ENCODE measurements around the gene SCAF4. TPM values are rescaled to one million over a fixed set of nuclear protein-coding genes. Genes with fewer than 3 reads are reported as not detected.
"Not testable (repeated sequence)": the region's sequence is repeated elsewhere in the genome, so short reads cannot be mapped to it uniquely, and the experiment has no call there.

SCAF4 gene
- total RNA-seq, 1 donor from 2014 or later = 14.2 TPM

DNA sequence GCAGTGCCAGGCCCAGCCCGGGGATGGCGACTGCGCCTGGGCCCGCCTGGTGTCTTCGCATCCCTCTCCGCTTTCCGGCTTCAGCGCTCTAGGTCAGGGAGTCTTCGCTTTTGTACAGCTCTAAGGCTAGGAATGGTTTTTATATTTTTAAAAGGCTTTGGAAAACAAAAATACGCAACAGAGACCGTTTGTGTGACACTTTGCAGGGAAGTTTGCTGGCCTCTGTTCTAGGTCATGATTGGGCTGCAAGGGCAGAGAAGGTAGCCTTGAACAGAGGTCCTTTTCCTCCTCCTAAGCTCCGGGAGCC is 71.7 kb downstream of the SCAF4 start:
- Histone ChIP-seq H3K27me3 (ENCODE audit: control insufficient read depth, insufficient read depth, low read length) (no peaks in the 10 kb centered on the region), H3K4me3 (ENCODE audit: low read depth, low read length) (peak overlapping the region; percentile 98), H3K36me3 (ENCODE audit: control insufficient read depth, insufficient read depth, low read length) (peaks cover 2% of the 10 kb centered on the region)
- TF ChIP-seq CTCF (IDR thresholded peaks at IDR 0.05; ENCODE audit: insufficient read depth, low read length, poor library complexity, severe bottlenecking) = no peak
- DNase-seq (ENCODE audit: low read depth) = no peak

DNA sequence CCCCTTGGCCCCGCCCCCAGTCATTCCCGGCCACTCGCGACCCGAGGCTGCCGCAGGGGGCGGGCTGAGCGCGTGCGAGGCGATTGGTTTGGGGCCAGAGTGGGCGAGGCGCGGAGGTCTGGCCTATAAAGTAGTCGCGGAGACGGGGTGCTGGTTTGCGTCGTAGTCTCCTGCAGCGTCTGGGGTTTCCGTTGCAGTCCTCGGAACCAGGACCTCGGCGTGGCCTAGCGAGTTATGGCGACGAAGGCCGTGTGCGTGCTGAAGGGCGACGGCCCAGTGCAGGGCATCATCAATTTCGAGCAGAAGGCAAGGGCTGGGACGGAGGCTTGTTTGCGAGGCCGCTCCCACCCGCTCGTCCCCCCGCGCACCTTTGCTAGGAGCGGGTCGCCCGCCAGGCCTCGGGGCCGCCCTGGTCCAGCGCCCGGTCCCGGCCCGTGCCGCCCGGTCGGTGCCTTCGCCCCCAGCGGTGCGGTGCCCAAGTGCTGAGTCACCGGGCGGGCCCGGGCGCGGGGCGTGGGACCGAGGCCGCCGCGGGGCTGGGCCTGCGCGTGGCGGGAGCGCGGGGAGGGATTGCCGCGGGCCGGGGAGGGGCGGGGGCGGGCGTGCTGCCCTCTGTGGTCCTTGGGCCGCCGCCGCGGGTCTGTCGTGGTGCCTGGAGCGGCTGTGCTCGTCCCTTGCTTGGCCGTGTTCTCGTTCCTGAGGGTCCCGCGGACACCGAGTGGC is 72.2 kb downstream of the SCAF4 start, which contains the start of gene SOD1:
Gene SOD1 (plus strand): TSS at position 158 of the 723 bp plus-strand sequence. CDS start 77 bp downstream, at position 235.
- TF ChIP-seq CTCF (IDR thresholded peaks at IDR 0.05; ENCODE audit: insufficient read depth, low read length, poor library complexity, severe bottlenecking) = no peak
- H3K36me3 ChIP-seq (ENCODE audit: control insufficient read depth, insufficient read depth, low read length) = peaks cover 2% of the 10 kb centered on the region
- H3K27me3 ChIP-seq (ENCODE audit: control insufficient read depth, insufficient read depth, low read length) = no peaks in the 10 kb centered on the region
- DNase-seq (ENCODE audit: low read depth) = peak; percentile 61
- peak within 1 kb of the TSS; percentile 98 for H3K4me3 ChIP-seq (ENCODE audit: low read depth, low read length)

DNA sequence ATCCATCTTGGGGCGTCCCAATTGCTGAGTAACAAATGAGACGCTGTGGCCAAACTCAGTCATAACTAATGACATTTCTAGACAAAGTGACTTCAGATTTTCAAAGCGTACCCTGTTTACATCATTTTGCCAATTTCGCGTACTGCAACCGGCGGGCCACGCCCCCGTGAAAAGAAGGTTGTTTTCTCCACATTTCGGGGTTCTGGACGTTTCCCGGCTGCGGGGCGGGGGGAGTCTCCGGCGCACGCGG is 72.7 kb downstream of the SCAF4 start:
- Histone ChIP-seq H3K36me3 (ENCODE audit: control insufficient read depth, insufficient read depth, low read length) (peaks cover 2% of the 10 kb centered on the region), H3K4me3 (ENCODE audit: low read depth, low read length) (peak overlapping the region; percentile 98), H3K27me3 (ENCODE audit: control insufficient read depth, insufficient read depth, low read length) (no peaks in the 10 kb centered on the region)
- DNase-seq (ENCODE audit: low read depth) = no peak
- no peak for TF ChIP-seq CTCF (IDR thresholded peaks at IDR 0.05; ENCODE audit: insufficient read depth, low read length, poor library complexity, severe bottlenecking)

DNA sequence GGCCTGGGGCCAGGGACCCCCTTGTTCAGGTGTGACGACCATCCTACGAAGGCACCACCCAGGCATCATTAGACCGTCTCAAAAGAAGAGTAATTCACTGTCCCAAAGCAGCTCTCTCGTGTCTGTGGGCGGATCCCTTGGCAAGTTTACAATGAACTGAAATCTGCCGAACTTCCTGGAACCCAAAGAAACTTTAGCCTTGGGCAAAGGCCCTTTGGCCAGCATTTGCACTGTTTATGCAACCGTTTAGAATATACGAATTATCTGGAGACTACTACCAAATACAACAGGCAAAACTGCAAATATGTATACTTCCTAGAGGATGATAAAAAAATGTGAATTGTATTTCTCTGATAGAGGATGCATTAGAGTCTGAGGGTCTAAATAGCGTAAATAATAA is 73.9 kb downstream of the SCAF4 start:
- Histone ChIP-seq H3K27me3 (ENCODE audit: control insufficient read depth, insufficient read depth, low read length) (no peaks in the 10 kb centered on the region), H3K4me3 (ENCODE audit: low read depth, low read length) (no peak overlapping the region), H3K36me3 (ENCODE audit: control insufficient read depth, insufficient read depth, low read length) (peaks cover 2% of the 10 kb centered on the region)
- no peak for TF ChIP-seq CTCF (IDR thresholded peaks at IDR 0.05; ENCODE audit: insufficient read depth, low read length, poor library complexity, severe bottlenecking)
- no peak for DNase-seq (ENCODE audit: low read depth)

GRCh38 chr21:31656199-31657095 is 75.5 kb downstream of the SCAF4 start:
- Histone ChIP-seq H3K27me3 (ENCODE audit: control insufficient read depth, insufficient read depth, low read length) (no peaks in the 10 kb centered on the region), H3K4me3 (ENCODE audit: low read depth, low read length) (no peak overlapping the region), H3K36me3 (ENCODE audit: control insufficient read depth, insufficient read depth, low read length) (no peaks in the 10 kb centered on the region)
- no peak for DNase-seq (ENCODE audit: low read depth)
- no peak for TF ChIP-seq CTCF (IDR thresholded peaks at IDR 0.05; ENCODE audit: insufficient read depth, low read length, poor library complexity, severe bottlenecking)

DNA sequence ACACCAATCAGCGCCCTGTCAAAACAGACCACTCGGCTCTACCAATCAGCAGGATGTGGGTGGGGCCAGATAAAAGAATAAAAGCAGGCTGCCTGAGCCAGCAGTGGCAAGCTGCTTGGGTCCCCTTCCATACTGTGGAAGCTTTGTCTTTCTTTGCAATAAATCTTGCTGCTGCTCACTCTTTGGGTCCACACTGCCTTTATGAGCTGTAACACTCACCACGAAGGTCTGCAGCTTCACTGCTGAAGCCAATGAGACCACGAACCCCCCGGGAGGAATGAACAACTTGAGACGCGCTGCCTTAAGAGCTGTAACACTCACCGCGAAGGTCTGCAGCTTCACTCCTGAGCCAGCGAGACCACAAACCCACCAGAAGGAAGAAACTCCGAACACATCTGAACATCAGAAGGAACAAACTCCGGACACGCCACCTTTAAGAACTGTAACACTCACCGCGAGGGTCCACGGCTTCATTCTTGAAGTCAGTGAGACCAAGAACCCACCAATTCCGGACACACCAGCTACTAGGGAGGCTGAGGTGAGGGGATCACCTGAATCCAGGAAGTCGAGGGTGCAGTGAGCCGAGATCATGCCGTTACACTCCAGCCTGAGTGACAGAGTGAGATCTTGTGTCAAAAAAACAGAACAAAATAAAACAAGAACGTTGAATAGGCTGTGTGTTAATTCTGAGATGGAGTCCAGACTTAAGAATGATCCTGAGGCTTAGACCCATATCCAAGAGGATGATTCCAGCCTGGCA is 76.9 kb downstream of the SCAF4 start:
- not testable (repeated sequence) for DNase-seq (ENCODE audit: low read depth); H3K36me3 ChIP-seq (ENCODE audit: control insufficient read depth, insufficient read depth, low read length); H3K27me3 ChIP-seq (ENCODE audit: control insufficient read depth, insufficient read depth, low read length); H3K4me3 ChIP-seq (ENCODE audit: low read depth, low read length)
